Adrenal gland (tissue), 12 donors: ENCODE data around the gene ARHGAP35. TPM values are rescaled to one million over a fixed set of nuclear protein-coding genes. Genes with fewer than 3 reads are reported as not detected.
A peak's percentile ranks its signal among the peaks of the same experiment; 100 is the strongest.
"Not testable (repeated sequence)": the region's sequence is repeated elsewhere in the genome, so short reads cannot be mapped to it uniquely, and the experiment has no call there.

ENCODE experiments used
- DNase-seq, 7 donors: peaks; one replicate each; pipeline ENCODE4 v3.0.0-alpha.2; 2019 to 2020
- H3K27ac ChIP-seq, 5 donors: fragments of 200-600 bp; sonication (generic) in 4 of 5; 1 replicate in 3 of 5; 2 replicates in 2 of 5; pipeline versions ENCODE4 v1.5.1 to v1.8.0; 2016 to 2020; ENCODE audit warnings: mild to moderate bottlenecking in 1 of 5
- H3K27me3 ChIP-seq: fragments of 200-600 bp; 2 replicates; pipeline ENCODE4 v1.8.0; 2021
- H3K36me3 ChIP-seq, 2 donors: fragments of 200-600 bp; replicated peaks in 1 of 2; 1 replicate in 1 of 2; 2 replicates in 1 of 2; pipeline versions ENCODE4 v1.5.1 to v1.8.0; 2018 to 2022
- H3K4me1 ChIP-seq, 2 donors: fragments of 200-600 bp; replicated peaks in 1 of 2; 1 replicate in 1 of 2; 2 replicates in 1 of 2; pipeline versions ENCODE4 v1.5.1 to v1.8.0; 2018 to 2021
- H3K4me3 ChIP-seq, 4 donors: fragments of 200-600 bp; sonication (generic) in 3 of 4; one replicate each; pipeline ENCODE4 v1.5.1; 2016 to 2018
- H3K9me3 ChIP-seq, 3 donors: fragments of 200-600 bp; sonication (generic) in 1 of 3; replicated peaks in 1 of 3; 1 replicate in 2 of 3; 2 replicates in 1 of 3; pipeline versions ENCODE4 v1.5.1 to v1.8.0; 2016 to 2021
- POLR2A ChIP-seq, 2 donors: fragments of 450-650 bp; IDR thresholded peaks; one replicate each; pipeline ENCODE4 v1.6.1; 2017; ENCODE audit warnings: antibody characterized with exemption in 2 of 2, mild to moderate bottlenecking in 2 of 2, moderate library complexity in 1 of 2
- WGBS, 4 donors: extraction: QIAGEN DNeasy Blood & Tissue Kit in 2 of 4; methylation state at CpG; one replicate each; pipeline versions ENCODE4 v1.1.5 to v1.1.7; 2013 to 2017; 5-methylcytosine and 5-hydroxymethylcytosine counted together
- intact Hi-C, 2 donors: fragments of 100-400 bp; cut with DNase I; formaldehyde crosslinking; loops; one replicate each; pipeline versions ENCODE4 v1.14.1 to v1.15.0; 2022 to 2023
- polyA plus RNA-seq, 3 donors: library from polyadenylated mRNA; stranded (reverse); fragments of 200-250 nt in 2 of 3; fragments of 350-450 nt in 1 of 3; fragmentation: Illumina TruSeq in 1 of 3; extraction: RNeasy Lipid Tissue Mini Kit (QIAGEN cat#74804) in 1 of 3; gene quantifications; one replicate each; pipeline ENCODE4 v1.2.3, GENCODE V29; 2013 to 2014
- total RNA-seq, 9 donors: library from RNA; depleted of rRNA in 4 of 9; stranded (reverse); fragments of >200 nt in 4 of 9; fragments of 120-200 nt in 1 of 9; fragmentation: NEBNext Ultra II Directional in 1 of 9; extraction: Animal tissue kit (Norgen Biotek cat#: 25700) in 1 of 9; gene quantifications; one replicate each; pipeline versions ENCODE4 v1.1.0 to v1.2.4, GENCODE V29; 2013 to 2023
- TF ChIP-seq, protein P1 (sequence below), 6 experiments: fragments of 450-650 bp in 4 of 6; fragments of 200-600 bp in 2 of 6; sonication (generic) in 1 of 6; IDR thresholded peaks; 1 replicate in 5 of 6; 2 replicates in 1 of 6; pipeline versions ENCODE4 v1.5.1 to v1.8.0; 2016 to 2021; ENCODE audit warnings: antibody characterized with exemption in 6 of 6, mild to moderate bottlenecking in 2 of 6, moderate library complexity in 1 of 6
- donor health status: healthy with polysubstance abuse.
- donor health status: Bipolar disorder and iron deficiency.
- donor health status: DM: yes; HTN: yes; CAD: no.
- donor health status: DM: no; HTN: no; CAD: no.
- donor health status: DM: no; HTN: no; CAD: no.
- donor health status: DM: yes; HTN: yes; CAD: no.

The ARHGAP35 gene
- total and polyA plus RNA-seq, 12 donors: 7.0 to 48.3 (median 38.9) TPM

DNA sequence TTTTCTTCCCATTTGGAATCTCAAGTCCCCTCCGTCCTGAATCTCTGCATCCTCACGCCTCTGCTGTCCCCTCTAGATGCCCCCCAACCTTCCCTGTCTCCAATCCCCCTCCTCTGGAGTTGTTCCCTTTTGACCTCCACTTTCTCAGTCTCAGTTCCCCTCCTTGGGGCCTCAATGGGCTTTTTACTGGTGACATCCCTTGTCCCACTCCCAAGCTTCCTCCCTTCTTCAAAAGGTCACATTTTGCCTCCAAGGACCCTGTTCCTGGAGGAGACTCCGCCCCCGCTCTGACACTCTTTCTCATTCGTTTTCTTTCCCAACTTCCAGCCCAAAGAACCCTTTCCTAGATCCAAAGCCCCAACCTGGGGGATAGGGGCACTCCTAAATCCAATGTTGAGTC, 11.2 kb upstream of the ARHGAP35 start:
- peaks cover 10 to 12% of the 10 kb centered on the region in 2 donors for H3K4me1 ChIP-seq
- H3K27me3 ChIP-seq: no peaks in the 10 kb centered on the region
- peak in 3 of 7 donors; percentile 20 to 58 (median 31) for DNase-seq
- WGBS, 4 donors: 14 to 31% (median 20%) methylated on average over 5 of the region's 5 CpGs
- H3K36me3 ChIP-seq: peaks cover 0 to 11% of the 10 kb centered on the region in 2 donors
- intact Hi-C loops: no loop called here
- no peak for TF ChIP-seq POLR2A (IDR thresholded peaks at IDR 0.05)
- TF ChIP-seq, protein P1, sequence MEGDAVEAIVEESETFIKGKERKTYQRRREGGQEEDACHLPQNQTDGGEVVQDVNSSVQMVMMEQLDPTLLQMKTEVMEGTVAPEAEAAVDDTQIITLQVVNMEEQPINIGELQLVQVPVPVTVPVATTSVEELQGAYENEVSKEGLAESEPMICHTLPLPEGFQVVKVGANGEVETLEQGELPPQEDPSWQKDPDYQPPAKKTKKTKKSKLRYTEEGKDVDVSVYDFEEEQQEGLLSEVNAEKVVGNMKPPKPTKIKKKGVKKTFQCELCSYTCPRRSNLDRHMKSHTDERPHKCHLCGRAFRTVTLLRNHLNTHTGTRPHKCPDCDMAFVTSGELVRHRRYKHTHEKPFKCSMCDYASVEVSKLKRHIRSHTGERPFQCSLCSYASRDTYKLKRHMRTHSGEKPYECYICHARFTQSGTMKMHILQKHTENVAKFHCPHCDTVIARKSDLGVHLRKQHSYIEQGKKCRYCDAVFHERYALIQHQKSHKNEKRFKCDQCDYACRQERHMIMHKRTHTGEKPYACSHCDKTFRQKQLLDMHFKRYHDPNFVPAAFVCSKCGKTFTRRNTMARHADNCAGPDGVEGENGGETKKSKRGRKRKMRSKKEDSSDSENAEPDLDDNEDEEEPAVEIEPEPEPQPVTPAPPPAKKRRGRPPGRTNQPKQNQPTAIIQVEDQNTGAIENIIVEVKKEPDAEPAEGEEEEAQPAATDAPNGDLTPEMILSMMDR (IDR thresholded peaks at IDR 0.05): no peak
- no peaks in the 10 kb centered on the region for H3K9me3 ChIP-seq
- peak overlapping the region; percentile 23 to 97 (median 87) for H3K27ac ChIP-seq
- peak overlapping the region in 2 of 4 donors; percentile 82 to 99 for H3K4me3 ChIP-seq

GRCh38 chr19:46850228-46851203, 10.3 kb upstream of the ARHGAP35 start, which contains the start of gene AP2S1:
TSS of gene AP2S1 (minus strand) at chr19:46850846. CDS start at chr19:46850766, 80 bp downstream.
- DNase-seq: peak; percentile 96 to 99 (median 98)
- TF ChIP-seq, protein P1 (IDR thresholded peaks at IDR 0.05): peak in 1 of 6 experiments; percentile 8
- peak; percentile 80 to 88 for TF ChIP-seq POLR2A (IDR thresholded peaks at IDR 0.05)
- no peaks in the 10 kb centered on the region for H3K9me3 ChIP-seq
- H3K36me3 ChIP-seq: peaks cover 0 to 4% of the 10 kb centered on the region in 2 donors
- no peaks in the 10 kb centered on the region for H3K27me3 ChIP-seq
- WGBS, 4 donors: 1% methylated on average over 30 to 53 of the region's 53 CpGs
- H3K27ac ChIP-seq: peak within 1 kb of the TSS; percentile 23 to 97 (median 87)
- intact Hi-C loops: no loop called here
- H3K4me3 ChIP-seq: peak within 1 kb of the TSS in 3 of 4 donors; percentile 82 to 99 (median 82)
- H3K4me1 ChIP-seq: peaks cover 10 to 13% of the 10 kb centered on the region in 2 donors

DNA sequence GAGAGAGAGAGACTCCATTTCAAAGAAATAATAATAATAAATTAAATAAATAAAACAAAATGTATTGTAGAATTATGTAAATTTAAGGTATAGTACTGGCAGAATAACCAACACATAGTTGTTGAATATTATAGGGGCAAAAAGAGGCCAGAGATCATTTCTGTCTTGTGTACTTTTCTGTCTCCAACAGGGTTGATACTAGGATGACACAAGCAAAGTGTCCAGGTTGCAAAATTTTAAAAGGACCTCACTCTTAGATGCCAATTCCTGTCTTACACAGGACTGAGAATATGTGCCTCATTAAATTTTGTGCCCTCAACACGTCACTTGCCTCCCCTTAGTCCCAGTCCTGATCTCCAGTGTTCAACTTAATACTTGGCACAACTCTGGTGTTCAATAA, 8.0 kb upstream of the ARHGAP35 start:
- WGBS, 4 donors: 56 to 86% (median 80%) methylated on average over 1 of the region's 1 CpG
- intact Hi-C loops: no loop called here

DNA sequence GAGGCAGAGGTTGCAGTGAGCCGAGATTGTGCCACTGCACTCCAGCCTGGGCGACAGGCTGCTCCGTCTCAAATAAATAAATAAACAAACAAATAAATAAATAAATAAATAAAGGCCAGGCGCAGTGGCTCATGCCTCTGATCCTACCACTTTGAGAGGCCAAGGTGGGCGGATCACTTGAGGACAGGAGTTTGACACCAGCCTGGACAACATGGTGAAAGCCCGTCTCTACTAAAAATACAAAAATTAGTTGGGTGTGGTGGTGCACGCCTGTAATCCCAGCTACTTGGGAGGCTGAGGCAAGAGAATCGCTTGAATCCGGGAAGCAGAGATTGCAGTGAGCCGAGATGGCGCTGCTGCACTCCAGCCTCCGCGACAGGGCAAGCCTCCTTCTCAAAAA, 6.1 kb upstream of the ARHGAP35 start:
- DNase-seq: peak in 2 of 7 donors; percentile 19 to 52
- intact Hi-C loops: loop anchor here (5.0 kb wide), 1 partner anchor 138 kb away; no protein-coding TSS in a partner anchor

More for the DNA sequence above, 8.0 kb upstream of the ARHGAP35 start:
- Histone ChIP-seq H3K4me1 (peaks cover 14 to 24% of the 10 kb centered on the region in 2 donors), H3K36me3 (no peaks in the 10 kb centered on the region), H3K27ac (no peak overlapping the region), H3K4me3 (no peak overlapping the region), H3K9me3 (no peaks in the 10 kb centered on the region), H3K27me3 (no peaks in the 10 kb centered on the region)
- TF ChIP-seq, protein P1 (IDR thresholded peaks at IDR 0.05): no peak
- no peak for TF ChIP-seq POLR2A (IDR thresholded peaks at IDR 0.05)
- no peak for DNase-seq

More for the DNA sequence above, 6.1 kb upstream of the ARHGAP35 start:
- H3K27me3 ChIP-seq, H3K36me3 ChIP-seq, H3K4me3 ChIP-seq, H3K27ac ChIP-seq, H3K9me3 ChIP-seq: not testable (repeated sequence)
- 81 to 84% (median 82%) methylated on average over 12 to 13 of the region's 13 CpGs for WGBS, 4 donors
- H3K4me1 ChIP-seq: peaks cover 16 to 20% of the 10 kb centered on the region in 2 donors
